Measurements from ENCODE around the gene FAM47E. TPM values are rescaled to one million over a fixed set of nuclear protein-coding genes. Genes with fewer than 3 reads are reported as not detected.

Gene FAM47E
- total and polyA plus RNA-seq, 2 of the 13 experiments (the other 11 are each of a cell fraction or from before 2014, with no cell fraction given), result 0.33 to 0.66 TPM

DNA sequence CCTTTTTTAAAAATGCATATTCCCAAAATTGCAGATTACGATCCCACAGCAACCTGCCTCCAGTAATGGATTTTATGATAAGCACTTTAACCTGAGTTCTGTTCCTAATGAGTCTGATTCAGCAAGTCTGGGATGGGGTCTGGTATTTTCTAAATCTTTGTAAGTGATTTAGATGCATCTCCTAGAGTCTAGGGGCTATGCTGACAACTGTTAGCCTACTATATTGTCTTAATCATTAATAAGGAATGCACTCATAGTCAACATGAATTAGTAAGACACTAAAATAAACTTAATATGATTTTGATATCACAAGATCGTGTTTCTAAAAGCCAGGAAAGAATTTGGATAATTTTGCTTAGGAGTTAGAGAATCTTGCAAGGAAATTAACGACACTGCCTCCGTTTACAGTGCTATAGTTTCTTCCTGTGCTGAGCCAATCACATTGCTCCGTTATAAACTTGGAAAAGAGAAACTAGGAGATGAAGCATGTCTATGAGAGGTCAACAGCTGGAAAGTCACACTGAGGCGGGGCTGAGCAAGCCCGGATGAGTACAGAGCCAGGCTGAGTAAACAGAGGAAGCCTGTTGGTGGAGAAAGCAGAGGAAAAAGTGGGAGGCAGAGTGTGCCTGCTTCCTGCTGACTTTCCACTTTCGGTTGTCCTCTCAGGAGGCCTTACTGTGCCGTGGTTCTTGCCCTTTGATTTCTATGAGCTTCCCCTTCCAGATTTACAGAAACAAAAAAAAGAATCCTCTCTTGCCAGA is 43.3 kb upstream of the FAM47E start (continued):
- TF ChIP-seq ZFP82 (CRISPR knock-in tag; IDR thresholded peaks at IDR 0.05; ENCODE audit: borderline replicate concordance), result no peak
- TF ChIP-seq FLYWCH1 (CRISPR knock-in tag; IDR thresholded peaks at IDR 0.05), result no peak
- TF ChIP-seq IRX3 (CRISPR knock-in tag; IDR thresholded peaks at IDR 0.05; ENCODE audit: borderline replicate concordance, low read depth), result no peak
- no peak for TF ChIP-seq ZSCAN22 (CRISPR knock-in tag; IDR thresholded peaks at IDR 0.05)
- no peak for TF ChIP-seq CBX1 (IDR thresholded peaks at IDR 0.05; ENCODE audit: low read depth)
- TF ChIP-seq SATB2 (CRISPR knock-in tag; IDR thresholded peaks at IDR 0.05), result no peak
- no peak for TF ChIP-seq NFRKB (IDR thresholded peaks at IDR 0.05)
- TF ChIP-seq, protein P1, sequence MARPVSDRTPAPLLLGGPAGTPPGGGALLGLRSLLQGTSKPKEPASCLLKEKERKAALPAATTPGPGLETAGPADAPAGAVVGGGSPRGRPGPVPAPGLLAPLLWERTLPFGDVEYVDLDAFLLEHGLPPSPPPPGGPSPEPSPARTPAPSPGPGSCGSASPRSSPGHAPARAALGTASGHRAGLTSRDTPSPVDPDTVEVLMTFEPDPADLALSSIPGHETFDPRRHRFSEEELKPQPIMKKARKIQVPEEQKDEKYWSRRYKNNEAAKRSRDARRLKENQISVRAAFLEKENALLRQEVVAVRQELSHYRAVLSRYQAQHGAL (CRISPR knock-in tag; IDR thresholded peaks at IDR 0.05; ENCODE audit: not compliant biosample characterization), result no peak
- no peak for TF ChIP-seq ZNF180 (CRISPR knock-in tag; IDR thresholded peaks at IDR 0.05; ENCODE audit: borderline replicate concordance, low read depth)
- no peak for TF ChIP-seq SNAPC2 (CRISPR knock-in tag; IDR thresholded peaks at IDR 0.05)
- no peak for TF ChIP-seq DZIP1 (CRISPR knock-in tag; IDR thresholded peaks at IDR 0.05)
- no peak for TF ChIP-seq ZSCAN12 (CRISPR knock-in tag; IDR thresholded peaks at IDR 0.05)
- TF ChIP-seq ONECUT2 (CRISPR knock-in tag; IDR thresholded peaks at IDR 0.05), result no peak
- no peak for TF ChIP-seq BRD4 (CRISPR knock-in tag; IDR thresholded peaks at IDR 0.05)
- peak; percentile 31; the same call in 1 of the 2 replicates for TF ChIP-seq NR2F2 (IDR thresholded peaks at IDR 0.05; ENCODE audit: borderline replicate concordance, low read depth)
- TF ChIP-seq FOXC1 (CRISPR knock-in tag; IDR thresholded peaks at IDR 0.05; ENCODE audit: borderline replicate concordance), result no peak; the same call in 1 of the 2 replicates
- no peak for TF ChIP-seq ZNF160 (CRISPR knock-in tag; IDR thresholded peaks at IDR 0.05)
- peak; percentile 73 for TF ChIP-seq RXRB (CRISPR knock-in tag; IDR thresholded peaks at IDR 0.05; ENCODE audit: borderline replicate concordance)
- no peak for TF ChIP-seq NCOA5 (CRISPR knock-in tag; IDR thresholded peaks at IDR 0.05)
- TF ChIP-seq CEBPB (IDR thresholded peaks at IDR 0.05; ENCODE audit: borderline replicate concordance, low read depth, low read length), result no peak
- no peak for TF ChIP-seq TEAD2 (CRISPR knock-in tag; IDR thresholded peaks at IDR 0.05)
- TF ChIP-seq ZNF232 (CRISPR knock-in tag; IDR thresholded peaks at IDR 0.05; ENCODE audit: borderline replicate concordance), result no peak
- peak; percentile 57; the same call in 1 of the 2 replicates for TF ChIP-seq ZNF792 (CRISPR knock-in tag; IDR thresholded peaks at IDR 0.05)
- TF ChIP-seq BRCA1 (CRISPR knock-in tag; IDR thresholded peaks at IDR 0.05), result no peak
- no peak for TF ChIP-seq ZNF30 (CRISPR knock-in tag; IDR thresholded peaks at IDR 0.05)
- no peak for TF ChIP-seq TP53 (CRISPR knock-in tag; conservative IDR thresholded peaks at IDR 0.05)
- no peak for TF ChIP-seq ZZZ3 (CRISPR knock-in tag; IDR thresholded peaks at IDR 0.05; ENCODE audit: borderline replicate concordance)
